Measurements from ENCODE around the gene MLEC. TPM values are rescaled to one million over a fixed set of nuclear protein-coding genes. Genes with fewer than 3 reads are reported as not detected.
A peak's percentile ranks its signal among the peaks of the same experiment; 100 is the strongest.

Gene MLEC, protein sequence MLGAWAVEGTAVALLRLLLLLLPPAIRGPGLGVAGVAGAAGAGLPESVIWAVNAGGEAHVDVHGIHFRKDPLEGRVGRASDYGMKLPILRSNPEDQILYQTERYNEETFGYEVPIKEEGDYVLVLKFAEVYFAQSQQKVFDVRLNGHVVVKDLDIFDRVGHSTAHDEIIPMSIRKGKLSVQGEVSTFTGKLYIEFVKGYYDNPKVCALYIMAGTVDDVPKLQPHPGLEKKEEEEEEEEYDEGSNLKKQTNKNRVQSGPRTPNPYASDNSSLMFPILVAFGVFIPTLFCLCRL
- total RNA-seq = 100 to 1,000 TPM; 122 to 288 (median 187) TPM

DNA sequence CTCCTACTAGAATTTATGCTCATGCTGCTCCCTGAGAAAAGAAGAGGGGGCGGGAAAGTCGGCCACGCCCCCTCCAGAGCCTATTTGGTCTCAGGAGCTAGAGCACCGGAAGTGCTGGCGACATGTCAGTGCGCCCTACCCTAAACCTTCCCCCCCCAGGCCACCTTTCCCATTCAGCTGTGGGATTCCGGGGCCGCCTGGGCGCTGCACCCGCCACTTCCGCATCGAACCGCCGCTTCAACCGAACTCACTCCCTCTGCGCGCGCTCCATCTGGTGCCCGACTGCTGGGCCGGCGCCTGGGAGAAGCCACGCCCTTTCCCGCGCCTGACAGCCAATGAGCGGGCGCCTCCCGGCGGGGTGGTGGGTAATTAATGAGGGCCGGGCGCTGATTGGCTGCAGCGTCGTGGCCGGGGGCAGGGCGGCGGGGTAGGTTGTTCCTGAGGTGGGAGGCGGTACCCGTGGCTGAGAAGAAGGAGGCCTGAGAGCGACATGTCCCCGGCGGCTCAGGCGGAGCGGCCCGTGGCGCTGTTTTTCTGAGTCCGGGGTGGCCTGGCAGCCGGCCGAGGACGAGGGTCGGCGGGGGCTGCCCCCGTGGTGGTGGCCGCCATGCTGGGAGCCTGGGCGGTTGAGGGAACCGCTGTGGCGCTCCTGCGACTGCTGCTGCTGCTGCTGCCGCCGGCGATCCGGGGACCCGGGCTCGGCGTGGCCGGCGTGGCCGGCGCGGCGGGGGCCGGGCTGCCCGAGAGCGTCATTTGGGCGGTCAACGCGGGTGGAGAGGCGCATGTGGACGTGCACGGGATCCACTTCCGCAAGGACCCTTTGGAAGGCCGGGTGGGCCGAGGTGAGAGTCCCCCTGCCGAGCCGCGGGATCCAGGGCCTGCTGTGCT is at the start of gene MLEC:
TSS of gene MLEC (plus strand) at position 460 of the 888 bp plus-strand sequence. CDS start at position 608, 148 bp downstream.
- peaks cover 27 to 35% of the 10 kb centered on the region in 2 donors for H3K4me1 ChIP-seq
- intact Hi-C loops (cut with DNase I) = loop anchor here (2.0 kb wide), 1 partner anchor 24 kb away; the partner anchor contains the start of gene UNC119B

DNA sequence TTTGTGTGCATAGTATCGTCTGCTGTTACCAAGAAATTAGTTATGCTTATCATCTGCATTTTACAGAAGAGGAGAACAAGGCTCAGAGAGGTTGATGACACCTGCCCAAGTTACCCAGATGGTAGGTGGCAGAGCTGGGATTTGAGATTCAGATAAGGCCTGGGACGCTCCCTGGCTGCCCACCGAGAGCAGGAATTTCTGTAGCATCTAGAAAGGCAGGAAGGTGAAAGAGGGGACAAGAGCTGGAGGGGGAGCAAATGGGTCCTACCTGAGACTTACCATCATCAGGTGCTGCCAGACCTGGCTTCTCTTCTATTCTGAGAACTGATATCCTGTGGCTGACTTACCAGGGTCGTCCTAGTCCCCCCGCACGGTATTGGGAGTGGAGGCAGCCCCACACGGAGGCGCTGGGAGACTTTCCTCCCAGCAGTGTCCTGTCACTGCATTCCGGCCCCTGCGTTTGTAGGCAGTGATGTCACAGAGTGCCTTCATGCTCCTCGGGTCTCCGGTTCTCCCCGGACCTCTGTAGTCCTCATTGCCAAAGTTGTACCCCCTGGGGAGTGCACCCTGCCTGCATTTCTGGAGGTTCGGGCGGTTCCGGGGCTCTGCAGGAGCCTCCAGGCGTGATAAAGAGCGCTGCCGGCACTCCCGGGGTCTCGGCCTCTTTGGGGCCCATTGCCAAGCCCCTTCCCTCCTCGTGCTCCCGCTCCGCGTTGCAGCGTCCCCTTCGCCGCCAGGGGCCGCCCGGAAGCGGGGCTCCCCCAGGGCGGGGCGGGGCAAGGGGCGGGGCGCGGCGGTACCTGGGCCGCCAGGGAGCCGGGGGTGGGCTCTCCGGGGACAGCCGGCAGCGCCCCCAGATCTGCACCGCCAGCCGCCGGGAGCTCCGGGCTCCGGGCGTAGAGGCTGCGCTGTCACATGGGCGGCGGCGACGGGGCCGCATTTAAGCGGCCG is 46.9 kb upstream of the MLEC start, which contains the start of gene CABP1:
TSS of gene CABP1 (plus strand) at position 856 of the 951 bp plus-strand sequence. CDS start at position 916, 60 bp downstream.
- DNase-seq = peak; percentile 53 to 59
- H3K27me3 ChIP-seq = no peaks in the 10 kb centered on the region
- H3K36me3 ChIP-seq = no peaks in the 10 kb centered on the region
- peak within 1 kb of the TSS in 1 of 3 donors; percentile 28 for H3K4me3 ChIP-seq (replicated peaks in 1 of 3)
- H3K27ac ChIP-seq = no peak within 1 kb of the TSS
- WGBS, 2 donors = 28 to 30% methylated on average over 12 of the region's 56 CpGs
- intact Hi-C loops (cut with DNase I) = no loop called here
- TF ChIP-seq, protein P1, sequence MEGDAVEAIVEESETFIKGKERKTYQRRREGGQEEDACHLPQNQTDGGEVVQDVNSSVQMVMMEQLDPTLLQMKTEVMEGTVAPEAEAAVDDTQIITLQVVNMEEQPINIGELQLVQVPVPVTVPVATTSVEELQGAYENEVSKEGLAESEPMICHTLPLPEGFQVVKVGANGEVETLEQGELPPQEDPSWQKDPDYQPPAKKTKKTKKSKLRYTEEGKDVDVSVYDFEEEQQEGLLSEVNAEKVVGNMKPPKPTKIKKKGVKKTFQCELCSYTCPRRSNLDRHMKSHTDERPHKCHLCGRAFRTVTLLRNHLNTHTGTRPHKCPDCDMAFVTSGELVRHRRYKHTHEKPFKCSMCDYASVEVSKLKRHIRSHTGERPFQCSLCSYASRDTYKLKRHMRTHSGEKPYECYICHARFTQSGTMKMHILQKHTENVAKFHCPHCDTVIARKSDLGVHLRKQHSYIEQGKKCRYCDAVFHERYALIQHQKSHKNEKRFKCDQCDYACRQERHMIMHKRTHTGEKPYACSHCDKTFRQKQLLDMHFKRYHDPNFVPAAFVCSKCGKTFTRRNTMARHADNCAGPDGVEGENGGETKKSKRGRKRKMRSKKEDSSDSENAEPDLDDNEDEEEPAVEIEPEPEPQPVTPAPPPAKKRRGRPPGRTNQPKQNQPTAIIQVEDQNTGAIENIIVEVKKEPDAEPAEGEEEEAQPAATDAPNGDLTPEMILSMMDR (IDR thresholded peaks at IDR 0.05) = peak in 4 of 6 experiments; percentile 21 to 53 (median 36)
- TF ChIP-seq POLR2A (IDR thresholded peaks at IDR 0.05) = no peak
- H3K4me1 ChIP-seq = peaks cover 5 to 14% of the 10 kb centered on the region in 2 donors
- no peaks in the 10 kb centered on the region for H3K9me3 ChIP-seq

More for the DNA sequence above, at the start of gene MLEC:
- peak; percentile 99 for DNase-seq
- 0 to 5% methylated on average over 4 to 23 of the region's 84 CpGs for WGBS, 2 donors
- H3K36me3 ChIP-seq = no peaks in the 10 kb centered on the region
- no peaks in the 10 kb centered on the region for H3K9me3 ChIP-seq
- peak in 1 of 2 donors; percentile 97 for TF ChIP-seq POLR2A (IDR thresholded peaks at IDR 0.05)
- TF ChIP-seq, protein P1 (IDR thresholded peaks at IDR 0.05) = peak in 1 of 6 experiments; percentile 14
- no peaks in the 10 kb centered on the region for H3K27me3 ChIP-seq
- peak within 1 kb of the TSS; percentile 76 to 95 (median 79) for H3K27ac ChIP-seq
- H3K4me3 ChIP-seq (replicated peaks in 1 of 3) = peak within 1 kb of the TSS; percentile 72 to 97 (median 92)

DNA sequence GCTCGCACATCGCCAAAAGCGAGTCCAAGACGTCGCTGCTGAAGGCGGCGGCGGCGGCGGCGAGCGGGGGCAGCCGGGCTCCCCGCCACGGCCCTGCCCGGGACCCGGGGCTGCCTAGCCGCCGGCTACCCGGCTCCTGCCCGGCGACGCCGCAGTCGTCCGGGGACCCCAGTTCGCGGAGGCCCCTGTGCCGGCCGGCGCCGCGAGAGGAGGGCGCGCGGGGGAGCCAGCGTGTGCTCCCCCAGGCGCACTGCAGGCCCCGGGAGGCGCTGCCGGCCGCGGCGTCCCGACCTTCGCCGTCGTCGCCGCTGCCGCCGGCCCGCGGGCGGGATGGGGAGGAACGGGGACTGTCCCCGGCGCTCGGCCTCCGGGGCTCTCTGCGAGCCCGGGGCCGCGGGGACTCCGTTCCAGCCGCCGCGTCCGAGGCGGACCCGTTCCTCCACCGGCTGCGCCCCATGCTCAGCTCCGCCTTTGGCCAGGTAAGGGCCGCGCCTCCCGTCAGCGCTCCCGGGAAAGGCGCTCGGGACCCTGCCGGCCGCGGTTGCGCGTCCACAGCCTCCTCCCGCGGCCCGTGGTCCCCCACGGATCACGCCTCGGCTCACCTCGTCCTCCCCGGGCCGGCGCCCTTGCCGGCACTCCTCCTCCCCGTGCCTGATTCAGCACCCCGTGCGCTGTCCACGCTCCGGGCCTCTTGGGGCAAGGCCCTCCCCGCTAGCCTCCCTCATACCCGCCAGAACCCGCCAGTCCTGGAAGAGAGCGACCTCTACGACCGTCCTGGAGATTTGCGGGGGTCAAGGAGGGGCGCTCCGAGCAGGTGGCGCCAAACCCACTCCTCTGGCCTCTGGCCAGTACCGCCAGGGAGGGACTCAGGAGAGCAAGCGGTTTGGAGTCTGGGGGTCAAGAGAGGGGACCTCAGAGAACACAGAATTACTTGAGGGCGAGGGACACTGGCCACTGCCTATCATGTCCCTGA is 45.8 kb upstream of the MLEC start:
- intact Hi-C loops (cut with DNase I) = no loop called here

More for the DNA sequence above, 45.8 kb upstream of the MLEC start:
- Histone ChIP-seq H3K27ac (no peak overlapping the region), H3K36me3 (no peaks in the 10 kb centered on the region), H3K4me1 (peaks cover 5 to 14% of the 10 kb centered on the region in 2 donors), H3K4me3 (replicated peaks in 1 of 3) (peak overlapping the region in 1 of 3 donors; percentile 23), H3K27me3 (no peaks in the 10 kb centered on the region), H3K9me3 (no peaks in the 10 kb centered on the region)
- peak; percentile 57 to 68 for DNase-seq
- 2 to 3% methylated on average over 12 to 16 of the region's 115 CpGs for WGBS, 2 donors
- TF ChIP-seq, protein P1 (IDR thresholded peaks at IDR 0.05) = no peak
- no peak for TF ChIP-seq POLR2A (IDR thresholded peaks at IDR 0.05)
